Amygdala (tissue), 56 donors: ENCODE results near the gene SLC66A2.

Experiments used
- DNase-seq, 56 donors: peaks; one replicate each; lab custom pipeline; 2025; lab: John Stamatoyannopoulos, UW

SLC66A2 gene

GRCh38 chr18:79906706-79907105 lies 44.7 kb downstream of the SLC66A2 start:
- DNase-seq = no peak

GRCh38 chr18:79905993-79906392 lies 45.5 kb downstream of the SLC66A2 start:
- DNase-seq = no peak

- peak in 3 of 56 donors; percentile 20 to 32 (median 29) for DNase-seq
Measured at GRCh38 chr18:79905389-79905911, 46.0 kb downstream of the SLC66A2 start.

GRCh38 chr18:79904357-79905147 lies 46.9 kb downstream of the SLC66A2 start:
- no peak for DNase-seq

- no peak for DNase-seq
Measured at GRCh38 chr18:79903787-79904356, 47.6 kb downstream of the SLC66A2 start.

GRCh38 chr18:79903071-79903635 lies 48.3 kb downstream of the SLC66A2 start:
- DNase-seq = no peak

GRCh38 chr18:79902640-79903039 lies 48.8 kb downstream of the SLC66A2 start:
- no peak for DNase-seq

GRCh38 chr18:79902075-79902474 lies 49.4 kb downstream of the SLC66A2 start:
- DNase-seq = no peak

- no peak for DNase-seq
Measured at GRCh38 chr18:79901665-79902064, 49.8 kb downstream of the SLC66A2 start.

- DNase-seq = no peak
Measured at GRCh38 chr18:79900610-79901570, 50.6 kb downstream of the SLC66A2 start.

GRCh38 chr18:79899609-79900445 lies 51.6 kb downstream of the SLC66A2 start:
- DNase-seq = no peak

- DNase-seq = no peak
Measured at GRCh38 chr18:79898952-79899608, 52.4 kb downstream of the SLC66A2 start.

- DNase-seq = no peak
Measured at GRCh38 chr18:79897940-79898625, 53.4 kb downstream of the SLC66A2 start.

- DNase-seq = no peak
Measured at GRCh38 chr18:79896738-79897137, 54.7 kb downstream of the SLC66A2 start.

GRCh38 chr18:79890674-79891073 lies 60.8 kb downstream of the SLC66A2 start:
- no peak for DNase-seq

GRCh38 chr18:79889569-79889968 lies 61.9 kb downstream of the SLC66A2 start:
- DNase-seq = no peak

GRCh38 chr18:79888016-79888415 lies 63.4 kb downstream of the SLC66A2 start:
- DNase-seq = no peak
